ENCODE results near the gene DNAJC3.
"Not testable (repeated sequence)": the region's sequence is repeated elsewhere in the genome, so short reads cannot be mapped to it uniquely, and the experiment has no call there.

- TF ChIP-seq, protein P1, sequence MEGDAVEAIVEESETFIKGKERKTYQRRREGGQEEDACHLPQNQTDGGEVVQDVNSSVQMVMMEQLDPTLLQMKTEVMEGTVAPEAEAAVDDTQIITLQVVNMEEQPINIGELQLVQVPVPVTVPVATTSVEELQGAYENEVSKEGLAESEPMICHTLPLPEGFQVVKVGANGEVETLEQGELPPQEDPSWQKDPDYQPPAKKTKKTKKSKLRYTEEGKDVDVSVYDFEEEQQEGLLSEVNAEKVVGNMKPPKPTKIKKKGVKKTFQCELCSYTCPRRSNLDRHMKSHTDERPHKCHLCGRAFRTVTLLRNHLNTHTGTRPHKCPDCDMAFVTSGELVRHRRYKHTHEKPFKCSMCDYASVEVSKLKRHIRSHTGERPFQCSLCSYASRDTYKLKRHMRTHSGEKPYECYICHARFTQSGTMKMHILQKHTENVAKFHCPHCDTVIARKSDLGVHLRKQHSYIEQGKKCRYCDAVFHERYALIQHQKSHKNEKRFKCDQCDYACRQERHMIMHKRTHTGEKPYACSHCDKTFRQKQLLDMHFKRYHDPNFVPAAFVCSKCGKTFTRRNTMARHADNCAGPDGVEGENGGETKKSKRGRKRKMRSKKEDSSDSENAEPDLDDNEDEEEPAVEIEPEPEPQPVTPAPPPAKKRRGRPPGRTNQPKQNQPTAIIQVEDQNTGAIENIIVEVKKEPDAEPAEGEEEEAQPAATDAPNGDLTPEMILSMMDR (IDR thresholded peaks at IDR 0.05), result not testable (repeated sequence)
- not testable (repeated sequence) for TF ChIP-seq POLR2A (IDR thresholded peaks at IDR 0.05)
Measured at GRCh38 chr13:95712846-95713245, 35.9 kb downstream of the DNAJC3 start.
